ENCODE results near the gene DENND1A.

- TF ChIP-seq POLR2A (IDR thresholded peaks at IDR 0.05) (no peak), CTCF (IDR thresholded peaks at IDR 0.05) (no peak)
These were observed 454.5 kb downstream of the DENND1A start for GRCh38 chr9:123475407-123475806.

Measured in heart left ventricle (tissue), 13 donors.